Measurements from ENCODE around the gene DUSP22.
"Not testable (repeated sequence)": the region's sequence is repeated elsewhere in the genome, so short reads cannot be mapped to it uniquely, and the experiment has no call there.

The DUSP22 gene

GRCh38 chr6:366389-367297, 74.4 kb downstream of the DUSP22 start:
- DNase-seq: no peak

GRCh38 chr6:367298-367794, 75.1 kb downstream of the DUSP22 start:
- DNase-seq: no peak

GRCh38 chr6:367891-368630, 75.8 kb downstream of the DUSP22 start:
- DNase-seq: no peak

GRCh38 chr6:369559-370431, 77.5 kb downstream of the DUSP22 start:
- DNase-seq: no peak

GRCh38 chr6:370555-370954, 78.3 kb downstream of the DUSP22 start:
- no peak for DNase-seq

- not testable (repeated sequence) for DNase-seq
Measured at GRCh38 chr6:371851-372250, 79.6 kb downstream of the DUSP22 start.

- no peak for DNase-seq
Measured at GRCh38 chr6:372336-372911, 80.1 kb downstream of the DUSP22 start.

GRCh38 chr6:373031-373430, 80.7 kb downstream of the DUSP22 start:
- DNase-seq: no peak

GRCh38 chr6:373773-374724, 81.8 kb downstream of the DUSP22 start:
- no peak for DNase-seq

GRCh38 chr6:374956-375355, 82.7 kb downstream of the DUSP22 start:
- no peak for DNase-seq

- no peak for DNase-seq
Measured at GRCh38 chr6:376827-377640, 84.7 kb downstream of the DUSP22 start.

GRCh38 chr6:377641-378020, 85.3 kb downstream of the DUSP22 start:
- DNase-seq: not testable (repeated sequence)

- DNase-seq: no peak
Measured at GRCh38 chr6:378090-378957, 86.0 kb downstream of the DUSP22 start.

- no peak for DNase-seq
Measured at GRCh38 chr6:378958-379409, 86.7 kb downstream of the DUSP22 start.

GRCh38 chr6:379410-380181, 87.3 kb downstream of the DUSP22 start:
- DNase-seq: no peak

- DNase-seq: no peak
Measured at GRCh38 chr6:380234-381218, 88.2 kb downstream of the DUSP22 start.

Data from NCI-H526 treated with DMSO at 0.1 percent for 48 hours (cell line).